Spleen (tissue), 7 donors: ENCODE results near the gene KRT31.

Source experiments
- CTCF ChIP-seq, 11 experiments: fragments of 200-600 bp in 7 of 11; fragments of 450-650 bp in 4 of 11; sonication (generic) in 4 of 11; IDR thresholded peaks in 8 of 11; conservative IDR thresholded peaks in 3 of 11; 1 replicate in 7 of 11; 2 replicates in 4 of 11; pipeline versions ENCODE4 v1.4.0 to v1.8.0; 2016 to 2021; ENCODE audit warnings: antibody characterized with exemption in 11 of 11, inconsistent platforms in 4 of 11, mild to moderate bottlenecking in 1 of 11
- POLR2A ChIP-seq, 3 donors: fragments of 450-650 bp; IDR thresholded peaks; one replicate each; pipeline ENCODE4 v1.5.1; 2017; ENCODE audit warnings: antibody characterized with exemption in 3 of 3, mild to moderate bottlenecking in 1 of 3
- POLR2AphosphoS5 ChIP-seq, 3 donors: sonication (generic); formaldehyde crosslinking; IDR thresholded peaks; one replicate each; pipeline ENCODE4 v1.5.1; 2017; ENCODE audit warnings: antibody characterized with exemption in 3 of 3
- donor health status: DM: no; HTN: no; CAD: no; lungs with moderate emphysema.
- donor health status: DM: no; HTN: no; CAD: no.
- donor health status: DM: no; HTN: no; CAD: no.

GRCh38 chr17:41437769-41438168 is 40.4 kb upstream of the KRT31 start:
- TF ChIP-seq POLR2A (IDR thresholded peaks at IDR 0.05) (no peak), POLR2AphosphoS5 (IDR thresholded peaks at IDR 0.05) (no peak), CTCF (IDR thresholded peaks at IDR 0.05 in 8 of 11, conservative IDR thresholded peaks at IDR 0.05 in 3 of 11) (no peak)
